VCaP (cell line): Measurements from ENCODE around the gene NT5C1A.

Source experiments
- H3K27ac ChIP-seq: fragments of 450-650 bp; 2 replicates; pipeline ENCODE4 v1.5.1; 2017
- TF ChIP-seq, protein P1 (sequence below): fragments of 450-650 bp; conservative IDR thresholded peaks from 2 replicates; pipeline ENCODE4 v1.5.1; 2017; ENCODE audit warnings: mild to moderate bottlenecking, moderate library complexity

The NT5C1A gene

DNA sequence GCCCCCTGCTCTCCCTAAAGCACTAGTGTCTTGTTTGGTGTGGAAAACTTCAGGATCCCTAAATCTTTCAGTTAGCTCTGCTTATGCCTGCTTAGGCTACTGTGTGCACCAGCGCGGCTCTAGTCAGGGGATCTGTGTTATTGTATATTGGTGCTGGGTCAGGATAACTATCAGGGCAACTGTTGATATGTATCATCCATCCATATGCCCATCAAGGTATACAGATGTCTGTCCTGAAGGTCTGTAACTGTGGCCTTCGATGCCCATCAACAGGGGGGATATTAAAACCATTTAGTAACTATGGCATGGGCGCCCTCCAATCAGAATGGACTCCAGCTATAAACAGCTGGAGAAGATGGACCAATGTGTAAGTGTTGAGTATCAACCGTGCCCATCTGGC, 12.4 kb downstream of the NT5C1A start:
- H3K27ac ChIP-seq = no peak overlapping the region
- TF ChIP-seq, protein P1, sequence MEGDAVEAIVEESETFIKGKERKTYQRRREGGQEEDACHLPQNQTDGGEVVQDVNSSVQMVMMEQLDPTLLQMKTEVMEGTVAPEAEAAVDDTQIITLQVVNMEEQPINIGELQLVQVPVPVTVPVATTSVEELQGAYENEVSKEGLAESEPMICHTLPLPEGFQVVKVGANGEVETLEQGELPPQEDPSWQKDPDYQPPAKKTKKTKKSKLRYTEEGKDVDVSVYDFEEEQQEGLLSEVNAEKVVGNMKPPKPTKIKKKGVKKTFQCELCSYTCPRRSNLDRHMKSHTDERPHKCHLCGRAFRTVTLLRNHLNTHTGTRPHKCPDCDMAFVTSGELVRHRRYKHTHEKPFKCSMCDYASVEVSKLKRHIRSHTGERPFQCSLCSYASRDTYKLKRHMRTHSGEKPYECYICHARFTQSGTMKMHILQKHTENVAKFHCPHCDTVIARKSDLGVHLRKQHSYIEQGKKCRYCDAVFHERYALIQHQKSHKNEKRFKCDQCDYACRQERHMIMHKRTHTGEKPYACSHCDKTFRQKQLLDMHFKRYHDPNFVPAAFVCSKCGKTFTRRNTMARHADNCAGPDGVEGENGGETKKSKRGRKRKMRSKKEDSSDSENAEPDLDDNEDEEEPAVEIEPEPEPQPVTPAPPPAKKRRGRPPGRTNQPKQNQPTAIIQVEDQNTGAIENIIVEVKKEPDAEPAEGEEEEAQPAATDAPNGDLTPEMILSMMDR = no peak

DNA sequence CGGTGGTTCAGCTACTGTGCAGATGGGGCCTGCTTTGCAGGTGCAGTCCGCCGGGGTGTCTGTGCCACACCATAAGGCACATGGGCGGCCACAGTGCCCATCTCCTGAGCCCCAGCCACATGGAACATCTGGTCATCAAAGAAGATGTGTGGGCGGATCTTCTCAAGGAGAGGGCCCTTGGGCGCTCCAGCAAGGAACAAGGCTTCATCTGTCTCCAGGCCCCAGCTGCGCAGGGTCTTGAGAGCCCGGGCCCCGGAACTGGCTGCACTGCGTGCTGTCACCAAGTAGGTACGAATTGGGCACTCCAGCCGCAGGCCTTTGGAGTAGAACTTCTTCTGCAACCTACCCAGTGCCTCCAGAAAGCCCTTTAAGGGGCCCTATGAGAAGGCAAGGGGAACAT, 12.8 kb downstream of the NT5C1A start:
- TF ChIP-seq, protein P1 = no peak
- no peak overlapping the region for H3K27ac ChIP-seq

DNA sequence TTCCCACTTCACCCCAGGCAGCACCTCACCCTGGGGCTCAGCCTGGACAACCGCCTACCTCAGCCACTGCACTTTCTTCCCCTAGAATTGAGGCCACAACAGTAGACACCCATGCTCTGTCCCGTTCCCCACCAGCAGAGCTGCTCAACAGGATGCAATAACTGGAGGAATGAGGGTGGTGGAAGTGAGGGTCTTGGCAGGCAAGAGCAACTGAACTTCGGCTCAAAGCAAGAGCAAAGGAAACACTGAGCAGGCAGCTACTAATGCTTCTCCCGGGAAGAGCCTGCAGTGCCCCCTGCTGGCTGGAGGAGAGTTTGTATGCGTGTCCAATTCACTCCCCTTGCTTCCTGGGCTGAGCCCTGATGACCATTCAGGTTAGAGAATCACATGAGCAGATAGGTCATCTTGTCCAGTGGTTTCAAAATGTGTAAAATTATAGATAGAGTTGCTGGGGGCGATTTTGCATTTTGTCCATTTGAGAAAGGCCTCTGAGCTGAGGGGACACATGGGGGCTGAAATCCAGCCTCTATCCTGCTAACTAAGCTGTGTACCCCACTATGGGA, 13.9 kb downstream of the NT5C1A start:
- TF ChIP-seq, protein P1 = peak; percentile 52
- H3K27ac ChIP-seq = no peak overlapping the region

DNA sequence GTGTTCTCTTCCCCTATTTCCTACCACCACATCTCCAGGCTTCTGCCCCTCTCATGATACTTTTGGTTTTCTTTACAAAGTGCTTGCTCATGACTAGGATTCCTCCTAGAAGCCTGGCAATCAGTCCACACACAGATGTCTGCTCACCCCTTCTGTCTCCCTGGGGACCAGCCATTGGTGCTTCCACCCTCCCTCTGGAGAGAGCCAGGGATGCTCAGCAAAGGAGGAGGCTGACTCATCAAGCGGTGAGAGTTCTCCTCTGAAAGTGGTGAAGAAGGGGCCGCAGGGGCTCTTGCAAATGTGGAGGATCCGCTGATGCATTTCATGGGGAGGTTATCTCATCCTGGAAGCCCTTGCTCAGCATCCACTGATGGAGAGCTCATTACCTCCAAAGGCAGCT, 14.5 kb downstream of the NT5C1A start:
- H3K27ac ChIP-seq = no peak overlapping the region
- TF ChIP-seq, protein P1 = no peak

DNA sequence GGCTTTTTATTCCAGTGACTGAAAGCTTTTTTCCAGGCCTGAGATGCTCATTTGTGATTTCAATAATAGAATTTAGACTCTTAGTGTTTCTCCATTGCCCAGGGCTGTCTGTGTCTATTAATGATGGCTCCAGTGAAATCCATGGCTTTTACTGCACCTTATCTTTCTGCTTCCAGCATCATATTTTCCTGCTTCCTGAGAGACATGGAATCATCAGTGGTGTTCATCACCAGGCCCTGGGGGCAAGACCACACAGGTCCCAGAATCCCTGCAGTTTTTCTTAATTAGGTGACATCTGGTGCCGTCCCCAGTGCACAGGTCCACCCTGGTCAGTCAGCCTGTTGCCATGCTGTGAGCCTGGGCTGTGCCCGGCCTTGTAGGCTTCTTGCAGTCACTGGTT, 15.5 kb downstream of the NT5C1A start:
- TF ChIP-seq, protein P1 = no peak
- H3K27ac ChIP-seq = no peak overlapping the region

DNA sequence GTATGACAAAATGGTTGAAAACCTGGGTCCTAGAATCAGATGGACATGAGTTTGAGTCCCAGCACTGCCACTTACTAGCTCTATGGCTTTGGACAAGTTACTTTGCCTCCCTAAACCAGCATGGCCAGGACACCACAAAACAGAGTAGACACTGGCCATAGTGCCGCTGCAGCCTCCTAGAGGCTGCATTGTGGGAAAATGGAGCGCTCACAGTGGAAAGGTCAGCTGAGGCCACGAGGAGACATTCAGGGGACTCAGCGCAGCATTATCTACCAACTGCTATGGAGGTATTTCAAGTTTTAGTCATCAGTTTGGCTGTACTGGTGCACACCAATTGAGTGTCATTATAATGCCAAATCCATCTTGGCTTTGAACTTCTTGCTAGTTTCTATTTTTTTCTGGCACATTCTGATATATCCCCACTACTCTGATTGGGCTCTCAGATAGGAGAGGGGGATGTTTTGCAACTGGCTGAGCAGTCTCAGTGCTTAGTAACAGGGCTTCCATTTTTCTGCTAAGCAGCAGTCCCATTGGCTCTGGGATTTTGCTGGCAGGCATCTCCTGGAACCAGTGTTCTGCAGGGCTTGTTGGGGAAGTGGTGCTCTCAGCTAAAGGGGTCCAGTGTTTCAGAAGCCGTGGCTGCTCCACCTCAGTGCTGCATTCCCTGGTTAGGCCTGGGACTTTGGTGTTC, 16.2 kb downstream of the NT5C1A start:
- H3K27ac ChIP-seq = no peak overlapping the region
- TF ChIP-seq, protein P1 = no peak

DNA sequence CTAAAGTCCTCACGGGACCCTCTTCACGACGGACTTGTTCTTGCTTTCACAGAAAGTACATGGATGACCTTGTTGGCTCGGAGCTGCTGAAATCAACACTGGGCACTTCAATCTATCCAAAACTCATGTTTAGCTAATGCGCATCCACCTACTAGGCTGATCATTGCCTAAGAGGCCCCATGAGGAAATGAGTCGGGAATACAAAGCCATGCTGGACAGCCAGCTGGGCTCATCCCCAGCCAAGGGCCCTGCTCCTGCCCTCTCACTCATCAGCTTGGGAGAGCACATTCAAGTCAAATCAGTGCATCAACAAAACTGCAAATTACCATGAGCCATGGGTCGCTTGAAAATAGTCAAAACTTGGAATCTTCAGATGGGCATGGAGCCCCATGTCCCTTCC, 17.6 kb downstream of the NT5C1A start:
- H3K27ac ChIP-seq = peak overlapping the region; percentile 68
- TF ChIP-seq, protein P1 = no peak
